Astrocyte (in vitro differentiated cells and primary cell): ENCODE results near the gene LCE4A.

Experiments used
- CTCF ChIP-seq: IDR thresholded peaks from 2 replicates; pipeline ENCODE4 v1.5.1; 2011; ENCODE audit warnings: low read depth, mild to moderate bottlenecking, inconsistent platforms, low read length, moderate library complexity; ENCODE audit not compliant: insufficient read depth
- EZH2 ChIP-seq: IDR thresholded peaks from 2 replicates; pipeline ENCODE4 v1.6.1; 2012; ENCODE audit warnings: mild to moderate bottlenecking, low read length, inconsistent platforms; ENCODE audit not compliant: insufficient read depth

GRCh38 chr1:152728986-152729385 lies 21.0 kb downstream of the LCE4A start:
- TF ChIP-seq CTCF (no peak), EZH2 (no peak)
